HepG2 (cell line): ENCODE data around the gene CR1L.

Experiments
- EP300 ChIP-seq, 3 experiments: sonication (generic) in 1 of 3; formaldehyde crosslinking in 1 of 3; IDR thresholded peaks; 2 replicates each; pipeline versions ENCODE4 v1.5.1 to v1.6.1; 2011 to 2020; ENCODE audit warnings: low read depth in 2 of 3, low read length in 2 of 3, borderline replicate concordance in 1 of 3, improper control_type of control experiment in 1 of 3, mild to moderate bottlenecking in 1 of 3, missing genetic modification reagents in 1 of 3, moderate library complexity in 1 of 3
- FOXK1 ChIP-seq: sonication (generic); formaldehyde crosslinking; IDR thresholded peaks from 2 replicates; pipeline ENCODE4 v1.4.0; 2020; ENCODE audit warnings: low read depth, missing genetic modification reagents, borderline replicate concordance
- KDM6A ChIP-seq: IDR thresholded peaks from 2 replicates; pipeline ENCODE4 v1.6.1; 2016; ENCODE audit warnings: low read depth
- SIN3A ChIP-seq: IDR thresholded peaks from 2 replicates; pipeline ENCODE4 v1.6.1; 2011; ENCODE audit warnings: low read depth, mild to moderate bottlenecking, control low read depth, low read length, borderline replicate concordance
- SMC3 ChIP-seq: IDR thresholded peaks from 2 replicates; pipeline ENCODE4 v1.6.1; 2011; ENCODE audit warnings: low read length, improper control_type of control experiment
- ZNF138 ChIP-seq: sonication (generic); formaldehyde crosslinking; IDR thresholded peaks from 2 replicates; pipeline ENCODE4 v1.5.0; 2020; ENCODE audit warnings: mild to moderate bottlenecking, low read depth, missing genetic modification reagents
- ZNF317 ChIP-seq: sonication (generic); formaldehyde crosslinking; IDR thresholded peaks from 2 replicates; pipeline ENCODE4 v1.5.0; 2020; ENCODE audit warnings: mild to moderate bottlenecking, missing genetic modification reagents
- TF ChIP-seq, protein P1 (sequence below): IDR thresholded peaks from 2 replicates; pipeline ENCODE4 v1.6.1; 2016; ENCODE audit warnings: low read depth, missing genetic modification reagents, missing compliant biosample characterization
- TF ChIP-seq, protein P2 (sequence below): sonication (generic); formaldehyde crosslinking; IDR thresholded peaks from 2 replicates; pipeline ENCODE4 v1.5.0; 2020; ENCODE audit warnings: mild to moderate bottlenecking, missing genetic modification reagents, moderate library complexity
- TF ChIP-seq, protein P3 (sequence below): IDR thresholded peaks from 2 replicates; pipeline ENCODE4 v1.6.1; 2016
- TF ChIP-seq, protein P4 (sequence below): sonication (generic); formaldehyde crosslinking; IDR thresholded peaks from 2 replicates; pipeline ENCODE4 v1.4.0; 2020; ENCODE audit warnings: missing genetic modification reagents, borderline replicate concordance

DNA sequence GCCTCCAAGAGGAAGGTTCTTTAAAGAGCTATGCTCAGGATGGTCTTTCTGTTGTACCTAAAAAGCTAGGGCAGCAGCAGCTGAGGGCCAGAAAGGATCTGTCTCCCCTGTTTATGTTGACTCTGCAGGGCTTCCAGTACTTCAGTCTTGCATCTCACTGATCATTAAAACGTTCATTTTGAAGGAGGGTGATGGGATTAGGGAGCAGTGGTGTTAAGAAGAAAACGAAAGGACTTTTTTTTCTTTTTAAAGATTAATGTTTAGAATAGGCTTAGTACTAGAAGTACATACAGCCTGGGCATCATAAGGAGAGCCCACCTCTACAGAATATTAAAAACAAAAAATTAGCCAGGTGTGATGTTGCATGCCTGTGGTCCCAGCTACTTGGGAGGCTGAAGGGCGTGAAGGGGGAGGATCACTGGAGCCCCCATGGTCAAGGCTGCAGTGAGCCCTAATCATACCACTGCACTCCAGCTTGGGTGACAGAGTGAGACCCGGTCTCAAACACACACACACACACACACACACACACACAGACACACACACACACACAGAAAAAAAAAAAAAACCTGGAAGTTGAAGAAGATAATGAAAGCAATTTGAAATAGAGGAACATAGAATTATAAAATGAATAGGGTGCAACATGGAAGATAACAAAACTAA, 2.9 kb downstream of the CR1L start:
- TF ChIP-seq, protein P1, sequence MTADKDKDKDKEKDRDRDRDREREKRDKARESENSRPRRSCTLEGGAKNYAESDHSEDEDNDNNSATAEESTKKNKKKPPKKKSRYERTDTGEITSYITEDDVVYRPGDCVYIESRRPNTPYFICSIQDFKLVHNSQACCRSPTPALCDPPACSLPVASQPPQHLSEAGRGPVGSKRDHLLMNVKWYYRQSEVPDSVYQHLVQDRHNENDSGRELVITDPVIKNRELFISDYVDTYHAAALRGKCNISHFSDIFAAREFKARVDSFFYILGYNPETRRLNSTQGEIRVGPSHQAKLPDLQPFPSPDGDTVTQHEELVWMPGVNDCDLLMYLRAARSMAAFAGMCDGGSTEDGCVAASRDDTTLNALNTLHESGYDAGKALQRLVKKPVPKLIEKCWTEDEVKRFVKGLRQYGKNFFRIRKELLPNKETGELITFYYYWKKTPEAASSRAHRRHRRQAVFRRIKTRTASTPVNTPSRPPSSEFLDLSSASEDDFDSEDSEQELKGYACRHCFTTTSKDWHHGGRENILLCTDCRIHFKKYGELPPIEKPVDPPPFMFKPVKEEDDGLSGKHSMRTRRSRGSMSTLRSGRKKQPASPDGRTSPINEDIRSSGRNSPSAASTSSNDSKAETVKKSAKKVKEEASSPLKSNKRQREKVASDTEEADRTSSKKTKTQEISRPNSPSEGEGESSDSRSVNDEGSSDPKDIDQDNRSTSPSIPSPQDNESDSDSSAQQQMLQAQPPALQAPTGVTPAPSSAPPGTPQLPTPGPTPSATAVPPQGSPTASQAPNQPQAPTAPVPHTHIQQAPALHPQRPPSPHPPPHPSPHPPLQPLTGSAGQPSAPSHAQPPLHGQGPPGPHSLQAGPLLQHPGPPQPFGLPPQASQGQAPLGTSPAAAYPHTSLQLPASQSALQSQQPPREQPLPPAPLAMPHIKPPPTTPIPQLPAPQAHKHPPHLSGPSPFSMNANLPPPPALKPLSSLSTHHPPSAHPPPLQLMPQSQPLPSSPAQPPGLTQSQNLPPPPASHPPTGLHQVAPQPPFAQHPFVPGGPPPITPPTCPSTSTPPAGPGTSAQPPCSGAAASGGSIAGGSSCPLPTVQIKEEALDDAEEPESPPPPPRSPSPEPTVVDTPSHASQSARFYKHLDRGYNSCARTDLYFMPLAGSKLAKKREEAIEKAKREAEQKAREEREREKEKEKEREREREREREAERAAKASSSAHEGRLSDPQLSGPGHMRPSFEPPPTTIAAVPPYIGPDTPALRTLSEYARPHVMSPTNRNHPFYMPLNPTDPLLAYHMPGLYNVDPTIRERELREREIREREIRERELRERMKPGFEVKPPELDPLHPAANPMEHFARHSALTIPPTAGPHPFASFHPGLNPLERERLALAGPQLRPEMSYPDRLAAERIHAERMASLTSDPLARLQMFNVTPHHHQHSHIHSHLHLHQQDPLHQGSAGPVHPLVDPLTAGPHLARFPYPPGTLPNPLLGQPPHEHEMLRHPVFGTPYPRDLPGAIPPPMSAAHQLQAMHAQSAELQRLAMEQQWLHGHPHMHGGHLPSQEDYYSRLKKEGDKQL (CRISPR knock-in tag) = no peak
- TF ChIP-seq, protein P2, sequence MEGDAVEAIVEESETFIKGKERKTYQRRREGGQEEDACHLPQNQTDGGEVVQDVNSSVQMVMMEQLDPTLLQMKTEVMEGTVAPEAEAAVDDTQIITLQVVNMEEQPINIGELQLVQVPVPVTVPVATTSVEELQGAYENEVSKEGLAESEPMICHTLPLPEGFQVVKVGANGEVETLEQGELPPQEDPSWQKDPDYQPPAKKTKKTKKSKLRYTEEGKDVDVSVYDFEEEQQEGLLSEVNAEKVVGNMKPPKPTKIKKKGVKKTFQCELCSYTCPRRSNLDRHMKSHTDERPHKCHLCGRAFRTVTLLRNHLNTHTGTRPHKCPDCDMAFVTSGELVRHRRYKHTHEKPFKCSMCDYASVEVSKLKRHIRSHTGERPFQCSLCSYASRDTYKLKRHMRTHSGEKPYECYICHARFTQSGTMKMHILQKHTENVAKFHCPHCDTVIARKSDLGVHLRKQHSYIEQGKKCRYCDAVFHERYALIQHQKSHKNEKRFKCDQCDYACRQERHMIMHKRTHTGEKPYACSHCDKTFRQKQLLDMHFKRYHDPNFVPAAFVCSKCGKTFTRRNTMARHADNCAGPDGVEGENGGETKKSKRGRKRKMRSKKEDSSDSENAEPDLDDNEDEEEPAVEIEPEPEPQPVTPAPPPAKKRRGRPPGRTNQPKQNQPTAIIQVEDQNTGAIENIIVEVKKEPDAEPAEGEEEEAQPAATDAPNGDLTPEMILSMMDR = no peak
- no peak for TF ChIP-seq ZNF138 (CRISPR knock-in tag)
- TF ChIP-seq FOXK1 (CRISPR knock-in tag) = no peak
- TF ChIP-seq, protein P3, sequence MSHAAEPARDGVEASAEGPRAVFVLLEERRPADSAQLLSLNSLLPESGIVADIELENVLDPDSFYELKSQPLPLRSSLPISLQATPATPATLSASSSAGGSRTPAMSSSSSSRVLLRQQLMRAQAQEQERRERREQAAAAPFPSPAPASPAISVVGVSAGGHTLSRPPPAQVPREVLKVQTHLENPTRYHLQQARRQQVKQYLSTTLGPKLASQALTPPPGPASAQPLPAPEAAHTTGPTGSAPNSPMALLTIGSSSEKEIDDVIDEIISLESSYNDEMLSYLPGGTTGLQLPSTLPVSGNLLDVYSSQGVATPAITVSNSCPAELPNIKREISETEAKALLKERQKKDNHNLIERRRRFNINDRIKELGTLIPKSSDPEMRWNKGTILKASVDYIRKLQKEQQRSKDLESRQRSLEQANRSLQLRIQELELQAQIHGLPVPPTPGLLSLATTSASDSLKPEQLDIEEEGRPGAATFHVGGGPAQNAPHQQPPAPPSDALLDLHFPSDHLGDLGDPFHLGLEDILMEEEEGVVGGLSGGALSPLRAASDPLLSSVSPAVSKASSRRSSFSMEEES (CRISPR knock-in tag) = no peak
- no peak for TF ChIP-seq EP300 (IDR thresholded peaks at IDR 0.05; ENCODE audit: low read depth in 2 of 2, low read length in 2 of 2)
- TF ChIP-seq EP300 (CRISPR knock-in tag; IDR thresholded peaks at IDR 0.05; ENCODE audit: borderline replicate concordance) = no peak
- no peak for TF ChIP-seq SIN3A
- TF ChIP-seq SMC3 = no peak
- TF ChIP-seq, protein P4, sequence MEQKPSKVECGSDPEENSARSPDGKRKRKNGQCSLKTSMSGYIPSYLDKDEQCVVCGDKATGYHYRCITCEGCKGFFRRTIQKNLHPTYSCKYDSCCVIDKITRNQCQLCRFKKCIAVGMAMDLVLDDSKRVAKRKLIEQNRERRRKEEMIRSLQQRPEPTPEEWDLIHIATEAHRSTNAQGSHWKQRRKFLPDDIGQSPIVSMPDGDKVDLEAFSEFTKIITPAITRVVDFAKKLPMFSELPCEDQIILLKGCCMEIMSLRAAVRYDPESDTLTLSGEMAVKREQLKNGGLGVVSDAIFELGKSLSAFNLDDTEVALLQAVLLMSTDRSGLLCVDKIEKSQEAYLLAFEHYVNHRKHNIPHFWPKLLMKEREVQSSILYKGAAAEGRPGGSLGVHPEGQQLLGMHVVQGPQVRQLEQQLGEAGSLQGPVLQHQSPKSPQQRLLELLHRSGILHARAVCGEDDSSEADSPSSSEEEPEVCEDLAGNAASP (CRISPR knock-in tag) = no peak
- no peak for TF ChIP-seq KDM6A (CRISPR knock-in tag)
- TF ChIP-seq ZNF317 (CRISPR knock-in tag) = no peak
